GM23338 (cell line): ENCODE results near the gene OR10D3. TPM values are rescaled to one million over a fixed set of nuclear protein-coding genes. Genes with fewer than 3 reads are reported as not detected.

Experiments used
- ATAC-seq: fragments of 200-7000 bp; cut with Tn5 transposase; 3 replicates; pipeline ENCODE4 v1.9.1; 2020
- DNase-seq: peaks from one replicate; pipeline ENCODE4 v3.0.0-alpha.2; 2015; ENCODE audit warnings: low spot score
- H2AFZ ChIP-seq: fragments of 200-600 bp; sonication (generic); 2 replicates; pipeline ENCODE4 v1.8.0; 2016; ENCODE audit warnings: antibody characterized with exemption, mild to moderate bottlenecking, moderate library complexity
- H3F3A ChIP-seq: fragments of 200-600 bp; sonication (generic); replicated peaks from 2 replicates; pipeline ENCODE4 v1.8.0; 2017; ENCODE audit warnings: antibody characterized with exemption, mixed run types, low read depth
- H3K27ac ChIP-seq: fragments of 200-600 bp; sonication (generic); 2 replicates; pipeline ENCODE4 v1.6.1; 2016; ENCODE audit warnings: low read depth
- H3K27me3 ChIP-seq: fragments of 200-600 bp; sonication (generic); 2 replicates; pipeline ENCODE4 v1.8.0; 2016; ENCODE audit warnings: mild to moderate bottlenecking, mixed run types, moderate library complexity; ENCODE audit not compliant: insufficient read depth
- H3K36me3 ChIP-seq: fragments of 200-600 bp; sonication (generic); 2 replicates; pipeline ENCODE4 v1.8.0; 2016; ENCODE audit warnings: mild to moderate bottlenecking; ENCODE audit not compliant: insufficient read depth
- H3K4me1 ChIP-seq: fragments of 200-600 bp; sonication (generic); 2 replicates; pipeline ENCODE4 v1.8.0; 2016; ENCODE audit warnings: mild to moderate bottlenecking, moderate library complexity; ENCODE audit not compliant: insufficient read depth
- H3K4me2 ChIP-seq: fragments of 200-600 bp; sonication (generic); 2 replicates; pipeline ENCODE4 v1.7.1; 2017; ENCODE audit warnings: mixed run types
- H3K4me3 ChIP-seq: fragments of 200-600 bp; sonication (generic); 2 replicates; pipeline ENCODE4 v1.6.1; 2016; ENCODE audit warnings: mixed run types
- H3K79me2 ChIP-seq: fragments of 200-600 bp; sonication (generic); replicated peaks from 2 replicates; pipeline ENCODE4 v1.8.0; 2017; ENCODE audit warnings: mild to moderate bottlenecking; ENCODE audit not compliant: insufficient read depth
- H3K9me2 ChIP-seq: fragments of 200-600 bp; sonication (generic); 2 replicates; pipeline ENCODE4 v1.8.0; 2017; ENCODE audit not compliant: insufficient read depth
- H4K20me1 ChIP-seq: fragments of 200-600 bp; sonication (generic); replicated peaks from 2 replicates; pipeline ENCODE4 v1.8.0; 2017; ENCODE audit warnings: mild to moderate bottlenecking; ENCODE audit not compliant: insufficient read depth
- H3K27ac Mint-ChIP-seq: 2 replicates; pipeline ENCODE4 v1.8.0; 2020; ENCODE audit warnings: inconsistent platforms, mild to moderate bottlenecking, moderate library complexity, mixed read lengths
- H3K27me3 Mint-ChIP-seq: 3 replicates; pipeline ENCODE4 v1.8.0; 2022; ENCODE audit warnings: low read depth, mild to moderate bottlenecking, moderate library complexity, mixed read lengths, inconsistent platforms; ENCODE audit not compliant: insufficient read depth, poor library complexity
- H3K36me3 Mint-ChIP-seq: 3 replicates; pipeline ENCODE4 v1.8.0; 2021; ENCODE audit warnings: low read depth, mild to moderate bottlenecking, inconsistent platforms, moderate library complexity, mixed read lengths
- H3K4me1 Mint-ChIP-seq: 3 replicates; pipeline ENCODE4 v1.8.0; 2020; ENCODE audit warnings: mild to moderate bottlenecking, inconsistent platforms, mixed read lengths
- H3K4me3 Mint-ChIP-seq: 3 replicates; pipeline ENCODE4 v1.8.0; 2021; ENCODE audit warnings: moderate library complexity, mild to moderate bottlenecking, inconsistent platforms, mixed read lengths
- H3K9me3 Mint-ChIP-seq: 3 replicates; pipeline ENCODE4 v1.8.0; 2020; ENCODE audit warnings: moderate library complexity, mild to moderate bottlenecking, inconsistent platforms, mixed read lengths
- CREB1 ChIP-seq: fragments of 250-450 bp; sonication (Bioruptor Pico); IDR thresholded peaks from 2 replicates; pipeline ENCODE4 v1.5.0; 2020; ENCODE audit warnings: low read depth, mild to moderate bottlenecking, moderate library complexity
- CTCF ChIP-seq, 2 experiments: fragments of 200-600 bp in 1 of 2; sonication (generic) in 1 of 2; conservative IDR thresholded peaks; 2 replicates each; pipeline versions ENCODE4 v1.5.1 to v1.6.1; 2016 to 2017; ENCODE audit warnings: antibody characterized with exemption in 2 of 2, low read depth in 2 of 2, mild to moderate bottlenecking in 2 of 2, moderate library complexity in 1 of 2
- EZH2 ChIP-seq: fragments of 200-600 bp; sonication (generic); IDR thresholded peaks from one replicate; pipeline ENCODE4 v1.8.0; 2017; ENCODE audit warnings: antibody characterized with exemption, mild to moderate bottlenecking, low read depth; ENCODE audit not compliant: unreplicated experiment
- EZH2phosphoT487 ChIP-seq: fragments of 200-600 bp; sonication (generic); IDR thresholded peaks from one replicate; pipeline ENCODE4 v1.8.1; 2018; ENCODE audit warnings: antibody characterized with exemption; ENCODE audit not compliant: unreplicated experiment
- JUNB ChIP-seq: IDR thresholded peaks from one replicate; pipeline ENCODE4 v1.6.1; 2016; ENCODE audit warnings: antibody characterized with exemption; ENCODE audit not compliant: unreplicated experiment
- NANOG ChIP-seq: IDR thresholded peaks from 2 replicates; pipeline ENCODE4 v1.6.1; 2016; ENCODE audit warnings: antibody characterized with exemption, borderline replicate concordance
- POLR2AphosphoS5 ChIP-seq: IDR thresholded peaks from 2 replicates; pipeline ENCODE4 v1.6.1; 2016; ENCODE audit warnings: antibody characterized with exemption, low read depth
- REST ChIP-seq: IDR thresholded peaks from one replicate; pipeline ENCODE4 v1.6.1; 2018; ENCODE audit warnings: antibody characterized with exemption; ENCODE audit not compliant: unreplicated experiment
- STAT1 ChIP-seq: IDR thresholded peaks from one replicate; pipeline ENCODE4 v1.6.1; 2016; ENCODE audit warnings: antibody characterized with exemption; ENCODE audit not compliant: unreplicated experiment
- ZNF114 ChIP-seq: fragments of 250-450 bp; sonication (Bioruptor Pico); IDR thresholded peaks from 2 replicates; pipeline ENCODE4 v1.5.0; 2020; ENCODE audit warnings: mild to moderate bottlenecking, moderate library complexity
- ZNF331 ChIP-seq: fragments of 250-450 bp; sonication (Bioruptor Pico); IDR thresholded peaks from 2 replicates; pipeline ENCODE4 v1.5.0; 2020; ENCODE audit warnings: low read depth, mild to moderate bottlenecking, moderate library complexity
- ZNF462 ChIP-seq: fragments of 250-450 bp; sonication (Bioruptor Pico); IDR thresholded peaks from 2 replicates; pipeline ENCODE4 v1.5.0; 2020; ENCODE audit warnings: mild to moderate bottlenecking, moderate library complexity
- polyA plus RNA-seq: library from polyadenylated mRNA; unstranded; fragments of >200 nt; fragmentation: Nextera tagmentation; extraction: Ambion mirVana; gene quantifications from 2 replicates; pipeline ENCODE4 v1.2.1, GENCODE V29; 2016
- total RNA-seq: library from RNA; depleted of rRNA; stranded (reverse); fragments of >200 nt; shearing (Covaris generic); gene quantifications from 2 replicates; pipeline ENCODE4 v1.2.3, GENCODE V29; 2014
- TF ChIP-seq, protein P1 (sequence below): IDR thresholded peaks from 2 replicates; pipeline ENCODE4 v1.6.1; 2016; ENCODE audit warnings: antibody characterized with exemption

Gene OR10D3
- total and polyA plus RNA-seq, 2 experiments from 2014 or later, result not detected

- Histone ChIP-seq H2AFZ (no peak overlapping the region), H3K27me3 (no peaks in the 10 kb centered on the region), H3K4me1 (no peaks in the 10 kb centered on the region), H3K9me2 (no peaks in the 10 kb centered on the region), H4K20me1 (no peaks in the 10 kb centered on the region), H3K79me2 (no peaks in the 10 kb centered on the region), H3K36me3 (no peaks in the 10 kb centered on the region), H3K4me3 (no peak overlapping the region), H3K27ac (no peak overlapping the region), H3F3A (no peaks in the 10 kb centered on the region), H3K4me2 (no peak overlapping the region)
- ATAC-seq (no peak), DNase-seq (no peak)
- no peaks in the 10 kb centered on the region for H3K4me1 Mint-ChIP-seq
- H3K27me3 Mint-ChIP-seq, result no peaks in the 10 kb centered on the region
- H3K4me3 Mint-ChIP-seq, result no peak overlapping the region
- no peaks in the 10 kb centered on the region for H3K9me3 Mint-ChIP-seq
- no peaks in the 10 kb centered on the region for H3K36me3 Mint-ChIP-seq
- TF ChIP-seq JUNB, result no peak
- no peak for TF ChIP-seq ZNF462 (CRISPR knock-in tag)
- TF ChIP-seq NANOG, result no peak
- TF ChIP-seq EZH2phosphoT487, result no peak
- TF ChIP-seq EZH2, result no peak
- no peak for TF ChIP-seq CREB1 (CRISPR knock-in tag)
- no peak for TF ChIP-seq ZNF331
- TF ChIP-seq REST, result no peak
- no peak for TF ChIP-seq ZNF114 (CRISPR knock-in tag)
- TF ChIP-seq CTCF (conservative IDR thresholded peaks at IDR 0.05; ENCODE audit: low read depth in 2 of 2), result no peak
- TF ChIP-seq, protein P1, sequence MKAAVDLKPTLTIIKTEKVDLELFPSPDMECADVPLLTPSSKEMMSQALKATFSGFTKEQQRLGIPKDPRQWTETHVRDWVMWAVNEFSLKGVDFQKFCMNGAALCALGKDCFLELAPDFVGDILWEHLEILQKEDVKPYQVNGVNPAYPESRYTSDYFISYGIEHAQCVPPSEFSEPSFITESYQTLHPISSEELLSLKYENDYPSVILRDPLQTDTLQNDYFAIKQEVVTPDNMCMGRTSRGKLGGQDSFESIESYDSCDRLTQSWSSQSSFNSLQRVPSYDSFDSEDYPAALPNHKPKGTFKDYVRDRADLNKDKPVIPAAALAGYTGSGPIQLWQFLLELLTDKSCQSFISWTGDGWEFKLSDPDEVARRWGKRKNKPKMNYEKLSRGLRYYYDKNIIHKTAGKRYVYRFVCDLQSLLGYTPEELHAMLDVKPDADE, result no peak
- no peak for TF ChIP-seq STAT1
- no peak for TF ChIP-seq POLR2AphosphoS5
- H3K27ac Mint-ChIP-seq, result no peak overlapping the region
Observed at GRCh38 chr11:124211321-124211720, 28.2 kb downstream of the OR10D3 start.
